Kidney (tissue), 14 donors: Measurements from ENCODE around the gene FTCD. TPM values are rescaled to one million over a fixed set of nuclear protein-coding genes. Genes with fewer than 3 reads are reported as not detected.

Experiments used
- DNase-seq, 5 donors: peaks; one replicate each; pipeline ENCODE4 v3.0.0-alpha.2; 2013 to 2020
- FAIRE-seq: peaks from 2 replicates; lab custom pipeline; 2012; peaks lifted over from hg19 to GRCh38; lab: Jason Lieb, UNC
- H3K27ac ChIP-seq, 2 donors: one replicate each; pipeline ENCODE4 v1.7.0; 2013; ENCODE audit warnings: low read depth in 2 of 2, low read length in 2 of 2, inconsistent platforms in 1 of 2
- H3K27me3 ChIP-seq: one replicate; pipeline ENCODE4 v1.7.1; 2013; ENCODE audit warnings: low read length, inconsistent platforms; ENCODE audit not compliant: control insufficient read depth, insufficient read depth
- H3K36me3 ChIP-seq, 3 donors: one replicate each; pipeline versions ENCODE4 v1.7.0 to v1.7.1; 2013; ENCODE audit warnings: low read length in 3 of 3, control low read depth in 1 of 3, inconsistent platforms in 1 of 3; ENCODE audit not compliant: insufficient read depth in 3 of 3, control insufficient read depth in 2 of 3
- H3K4me1 ChIP-seq, 3 donors: one replicate each; pipeline versions ENCODE4 v1.7.0 to v1.7.1; 2013; ENCODE audit warnings: low read length in 3 of 3, inconsistent platforms in 1 of 3, low read depth in 1 of 3; ENCODE audit not compliant: control insufficient read depth in 2 of 3, insufficient read depth in 2 of 3
- H3K4me3 ChIP-seq, 3 donors: one replicate each; pipeline versions ENCODE4 v1.7.0 to v1.8.1; 2013; ENCODE audit warnings: low read length in 3 of 3, control low read depth in 1 of 3, inconsistent platforms in 1 of 3
- H3K9ac ChIP-seq, 3 donors: one replicate each; pipeline versions ENCODE4 v1.7.0 to v1.7.1; 2013; ENCODE audit warnings: low read length in 3 of 3, control low read depth in 1 of 3, inconsistent platforms in 1 of 3
- H3K9me3 ChIP-seq, 3 donors: one replicate each; pipeline versions ENCODE4 v1.7.0 to v1.7.1; 2013; ENCODE audit warnings: low read length in 3 of 3, control low read depth in 1 of 3, inconsistent platforms in 1 of 3; ENCODE audit not compliant: control insufficient read depth in 2 of 3, insufficient read depth in 1 of 3
- CTCF ChIP-seq: IDR thresholded peaks from 3 replicates; pipeline ENCODE4 v1.5.1; 2012; ENCODE audit warnings: mild to moderate bottlenecking, moderate library complexity, borderline replicate concordance; ENCODE audit not compliant: insufficient read depth; ENCODE audit errors: extremely low read depth
- intact Hi-C: fragments of 100-400 bp; cut with DNase I; formaldehyde crosslinking; loops from one replicate; pipeline ENCODE4 v1.11.1; 2022
- polyA plus RNA-seq: library from polyadenylated mRNA; stranded (reverse); fragments of 350-450 nt; fragmentation: Illumina TruSeq; extraction: RNeasy Lipid Tissue Mini Kit (QIAGEN cat#74804); gene quantifications from one replicate; pipeline ENCODE4 v1.2.3, GENCODE V29; 2014; ENCODE audit warnings: low read depth, low replicate concordance; ENCODE audit not compliant: insufficient read depth
- total RNA-seq: library from RNA; stranded (reverse); fragmentation: NEBNext Ultra II Directional; extraction: Animal tissue kit (Norgen Biotek cat#: 25700); gene quantifications from one replicate; pipeline ENCODE4 v1.2.1, GENCODE V29; 2021
- donor health status: control.
- donor health status: control.
- donor health status: control.
- donor health status: control.
- donor health status: control.
- donor health status: DM: yes; HTN: yes; CAD: no.
- donor health status: Normal renal cell carcinoma (clear cell type).

Gene FTCD
- total and polyA plus RNA-seq, 2 donors from 2014 or later, result 51.6 to 273 TPM

DNA sequence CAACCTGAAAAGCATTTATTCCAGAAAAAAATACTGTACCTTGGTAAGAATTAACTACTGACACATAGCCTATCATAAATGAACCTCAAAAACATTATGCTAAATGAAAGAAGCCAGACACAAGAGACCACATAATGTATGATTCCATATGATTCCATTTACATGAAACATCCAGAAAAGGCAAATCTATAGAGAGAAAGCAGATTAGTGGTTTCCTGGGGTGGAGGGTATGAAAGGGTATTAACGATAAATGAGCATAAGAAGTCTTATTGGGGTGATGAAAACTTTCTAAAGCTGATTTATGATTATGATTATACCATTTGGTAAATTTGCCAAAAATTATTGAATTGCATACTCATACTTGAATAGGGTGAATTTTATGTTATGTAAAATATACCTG lies 67.7 kb downstream of the FTCD start:
- Histone ChIP-seq H3K27me3 (no peaks in the 10 kb centered on the region), H3K4me3 (no peak overlapping the region), H3K9me3 (peaks cover 0 to 5% (median 1%) of the 10 kb centered on the region in 3 donors), H3K36me3 (no peaks in the 10 kb centered on the region), H3K4me1 (no peaks in the 10 kb centered on the region), H3K27ac (no peak overlapping the region), H3K9ac (no peak overlapping the region)
- no peak for FAIRE-seq
- DNase-seq, result no peak
- intact Hi-C loops, result no loop called here
- TF ChIP-seq CTCF, result no peak

Other genes with a start within 250 kb of the FTCD start
- gene COL6A1, start 173.8 kb downstream of the FTCD start, total RNA-seq, result 127 TPM
- gene COL6A1, start 173.8 kb downstream of the FTCD start, polyA plus RNA-seq, result 112 TPM
- gene COL6A2, start 57.5 kb downstream of the FTCD start, total RNA-seq, result 174 TPM
- 52.4 TPM for gene COL6A2, start 57.5 kb downstream of the FTCD start, polyA plus RNA-seq
- 8.7 TPM for gene SPATC1L, start 28.9 kb upstream of the FTCD start, total RNA-seq
- gene SPATC1L, start 28.9 kb upstream of the FTCD start, polyA plus RNA-seq, result 3.7 TPM
- gene LSS, start 73.2 kb upstream of the FTCD start, total RNA-seq, result 24.6 TPM
- gene LSS, start 73.2 kb upstream of the FTCD start, polyA plus RNA-seq, result 15.8 TPM
- 101 TPM for gene MCM3AP, start 130.0 kb upstream of the FTCD start, total RNA-seq
- gene MCM3AP, start 130.0 kb upstream of the FTCD start, polyA plus RNA-seq, result 29.0 TPM
- 17.5 TPM for gene YBEY, start 130.8 kb upstream of the FTCD start, total RNA-seq
- gene YBEY, start 130.8 kb upstream of the FTCD start, polyA plus RNA-seq, result 29.6 TPM
- 2.7 TPM for gene C21orf58, start 168.3 kb upstream of the FTCD start, total RNA-seq
- 0.67 TPM for gene C21orf58, start 168.3 kb upstream of the FTCD start, polyA plus RNA-seq
- gene PCNT, start 168.6 kb upstream of the FTCD start, total RNA-seq, result 26.1 TPM
- 4.2 TPM for gene PCNT, start 168.6 kb upstream of the FTCD start, polyA plus RNA-seq